ENCODE results near the gene AP4M1. TPM values are rescaled to one million over a fixed set of nuclear protein-coding genes. Genes with fewer than 3 reads are reported as not detected.

AP4M1 gene
- polyA plus RNA-seq, 1 donor, result 18.2 TPM

Other genes with a start within 250 kb of the AP4M1 start
- 0.13 TPM for gene OR2AE1, start 224.6 kb upstream of the AP4M1 start, polyA plus RNA-seq
- gene TRIM4, start 182.1 kb upstream of the AP4M1 start, polyA plus RNA-seq, result 33.2 TPM
- 0.54 TPM for gene GJC3, start 172.0 kb upstream of the AP4M1 start, polyA plus RNA-seq
- 13.9 TPM for gene AZGP1, start 125.6 kb upstream of the AP4M1 start, polyA plus RNA-seq
- gene ZKSCAN1, start 86.0 kb upstream of the AP4M1 start, polyA plus RNA-seq, result 45.6 TPM
- gene ZSCAN21, start 51.9 kb upstream of the AP4M1 start, polyA plus RNA-seq, result 13.6 TPM
- 50.4 TPM for gene ZNF3, start 19.9 kb upstream of the AP4M1 start, polyA plus RNA-seq
- 94.0 TPM for gene COPS6, start 12.7 kb upstream of the AP4M1 start, polyA plus RNA-seq
- gene MCM7, start 246 bp upstream of the AP4M1 start, polyA plus RNA-seq, result 93.8 TPM
- 36.1 TPM for gene TAF6, start 17.7 kb downstream of the AP4M1 start, polyA plus RNA-seq
- gene CNPY4, start 18.0 kb downstream of the AP4M1 start, polyA plus RNA-seq, result 20.1 TPM
- gene MBLAC1, start 25.3 kb downstream of the AP4M1 start, polyA plus RNA-seq, result 2.8 TPM
- 133 TPM for gene LAMTOR4, start 47.3 kb downstream of the AP4M1 start, polyA plus RNA-seq
- 23.8 TPM for gene TRAPPC14, start 57.1 kb downstream of the AP4M1 start, polyA plus RNA-seq
- gene GAL3ST4, start 67.0 kb downstream of the AP4M1 start, polyA plus RNA-seq, result 4.2 TPM
- 3.9 TPM for gene GPC2, start 75.7 kb downstream of the AP4M1 start, polyA plus RNA-seq
- gene STAG3, start 76.3 kb downstream of the AP4M1 start, polyA plus RNA-seq, result 15.6 TPM
- gene PVRIG, start 118.3 kb downstream of the AP4M1 start, polyA plus RNA-seq, result 1.5 TPM
- gene SPDYE3, start 206.1 kb downstream of the AP4M1 start, polyA plus RNA-seq, result 3.5 TPM